ENCODE measurements around the gene KIF16B.

Gene KIF16B

DNA sequence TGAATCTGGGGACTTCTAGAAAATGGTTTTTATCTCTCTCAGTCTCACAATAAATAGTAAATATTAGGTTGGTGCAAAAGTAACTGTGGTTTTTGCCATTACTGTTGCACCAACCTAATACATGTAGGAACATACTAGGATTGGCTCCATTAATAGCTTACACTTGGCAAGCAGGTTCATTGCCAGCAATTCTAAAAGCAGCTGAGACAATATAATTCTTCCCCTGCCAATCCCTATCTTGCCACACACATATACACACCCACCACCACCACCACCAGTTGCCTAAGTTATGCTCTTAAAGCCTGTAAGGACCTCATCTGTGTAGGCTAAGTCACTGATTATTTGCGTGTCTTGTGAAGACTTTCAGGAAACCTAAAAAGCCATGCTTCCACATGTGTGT, 145.1 kb downstream of the KIF16B start:
- no peak for DNase-seq (ENCODE audit: low read depth in 1 of 2, low spot score in 1 of 2)
- TF ChIP-seq, protein P1, sequence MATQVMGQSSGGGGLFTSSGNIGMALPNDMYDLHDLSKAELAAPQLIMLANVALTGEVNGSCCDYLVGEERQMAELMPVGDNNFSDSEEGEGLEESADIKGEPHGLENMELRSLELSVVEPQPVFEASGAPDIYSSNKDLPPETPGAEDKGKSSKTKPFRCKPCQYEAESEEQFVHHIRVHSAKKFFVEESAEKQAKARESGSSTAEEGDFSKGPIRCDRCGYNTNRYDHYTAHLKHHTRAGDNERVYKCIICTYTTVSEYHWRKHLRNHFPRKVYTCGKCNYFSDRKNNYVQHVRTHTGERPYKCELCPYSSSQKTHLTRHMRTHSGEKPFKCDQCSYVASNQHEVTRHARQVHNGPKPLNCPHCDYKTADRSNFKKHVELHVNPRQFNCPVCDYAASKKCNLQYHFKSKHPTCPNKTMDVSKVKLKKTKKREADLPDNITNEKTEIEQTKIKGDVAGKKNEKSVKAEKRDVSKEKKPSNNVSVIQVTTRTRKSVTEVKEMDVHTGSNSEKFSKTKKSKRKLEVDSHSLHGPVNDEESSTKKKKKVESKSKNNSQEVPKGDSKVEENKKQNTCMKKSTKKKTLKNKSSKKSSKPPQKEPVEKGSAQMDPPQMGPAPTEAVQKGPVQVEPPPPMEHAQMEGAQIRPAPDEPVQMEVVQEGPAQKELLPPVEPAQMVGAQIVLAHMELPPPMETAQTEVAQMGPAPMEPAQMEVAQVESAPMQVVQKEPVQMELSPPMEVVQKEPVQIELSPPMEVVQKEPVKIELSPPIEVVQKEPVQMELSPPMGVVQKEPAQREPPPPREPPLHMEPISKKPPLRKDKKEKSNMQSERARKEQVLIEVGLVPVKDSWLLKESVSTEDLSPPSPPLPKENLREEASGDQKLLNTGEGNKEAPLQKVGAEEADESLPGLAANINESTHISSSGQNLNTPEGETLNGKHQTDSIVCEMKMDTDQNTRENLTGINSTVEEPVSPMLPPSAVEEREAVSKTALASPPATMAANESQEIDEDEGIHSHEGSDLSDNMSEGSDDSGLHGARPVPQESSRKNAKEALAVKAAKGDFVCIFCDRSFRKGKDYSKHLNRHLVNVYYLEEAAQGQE (IDR thresholded peaks at IDR 0.05; ENCODE audit: insufficient replicate concordance, low read depth) = no peak
- TF ChIP-seq SPI1 (IDR thresholded peaks at IDR 0.05; ENCODE audit: borderline replicate concordance, low read depth) = no peak
- TF ChIP-seq, protein P2, sequence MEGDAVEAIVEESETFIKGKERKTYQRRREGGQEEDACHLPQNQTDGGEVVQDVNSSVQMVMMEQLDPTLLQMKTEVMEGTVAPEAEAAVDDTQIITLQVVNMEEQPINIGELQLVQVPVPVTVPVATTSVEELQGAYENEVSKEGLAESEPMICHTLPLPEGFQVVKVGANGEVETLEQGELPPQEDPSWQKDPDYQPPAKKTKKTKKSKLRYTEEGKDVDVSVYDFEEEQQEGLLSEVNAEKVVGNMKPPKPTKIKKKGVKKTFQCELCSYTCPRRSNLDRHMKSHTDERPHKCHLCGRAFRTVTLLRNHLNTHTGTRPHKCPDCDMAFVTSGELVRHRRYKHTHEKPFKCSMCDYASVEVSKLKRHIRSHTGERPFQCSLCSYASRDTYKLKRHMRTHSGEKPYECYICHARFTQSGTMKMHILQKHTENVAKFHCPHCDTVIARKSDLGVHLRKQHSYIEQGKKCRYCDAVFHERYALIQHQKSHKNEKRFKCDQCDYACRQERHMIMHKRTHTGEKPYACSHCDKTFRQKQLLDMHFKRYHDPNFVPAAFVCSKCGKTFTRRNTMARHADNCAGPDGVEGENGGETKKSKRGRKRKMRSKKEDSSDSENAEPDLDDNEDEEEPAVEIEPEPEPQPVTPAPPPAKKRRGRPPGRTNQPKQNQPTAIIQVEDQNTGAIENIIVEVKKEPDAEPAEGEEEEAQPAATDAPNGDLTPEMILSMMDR (IDR thresholded peaks at IDR 0.05; ENCODE audit: insufficient read depth, low read length) = no peak
- no peak for TF ChIP-seq GABPA (IDR thresholded peaks at IDR 0.05; ENCODE audit: low read depth)
- TF ChIP-seq POLR2AphosphoS5 (IDR thresholded peaks at IDR 0.05; ENCODE audit: low read depth) = no peak
- H3K27ac ChIP-seq (replicated peaks) = no peak overlapping the region
- H3K4me3 ChIP-seq (replicated peaks; ENCODE audit: insufficient read depth, low read length) = no peak overlapping the region
- no peaks in the 10 kb centered on the region for H3K27me3 ChIP-seq (ENCODE audit: insufficient read depth, poor library complexity, severe bottlenecking)

DNA sequence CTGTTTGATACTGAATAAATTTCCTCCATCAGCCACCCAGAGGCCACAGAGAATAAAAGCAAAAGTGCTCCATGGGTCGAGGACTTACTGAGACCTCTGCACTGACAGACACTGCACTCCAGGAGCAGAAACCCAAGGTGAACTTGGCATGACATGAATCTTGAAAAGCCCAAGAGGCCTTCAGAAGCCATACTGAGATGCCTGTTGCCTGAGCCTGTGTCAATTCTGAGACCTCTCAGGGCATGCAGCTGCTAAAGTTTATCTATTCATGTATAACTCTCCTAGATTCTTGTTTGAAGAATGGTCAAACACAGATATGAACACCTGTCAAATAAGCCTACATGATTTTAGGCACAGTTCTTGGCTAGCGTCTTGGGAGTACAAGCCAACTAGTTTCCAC, 145.7 kb downstream of the KIF16B start:
- no peaks in the 10 kb centered on the region for H3K27me3 ChIP-seq (ENCODE audit: insufficient read depth, poor library complexity, severe bottlenecking)
- no peak overlapping the region for H3K27ac ChIP-seq (replicated peaks)
- no peak for DNase-seq (ENCODE audit: low read depth in 1 of 2, low spot score in 1 of 2)
- H3K4me3 ChIP-seq (replicated peaks; ENCODE audit: insufficient read depth, low read length) = no peak overlapping the region
- TF ChIP-seq, protein P2 (IDR thresholded peaks at IDR 0.05; ENCODE audit: insufficient read depth, low read length) = no peak
- TF ChIP-seq SPI1 (IDR thresholded peaks at IDR 0.05; ENCODE audit: borderline replicate concordance, low read depth) = no peak
- TF ChIP-seq, protein P1 (IDR thresholded peaks at IDR 0.05; ENCODE audit: insufficient replicate concordance, low read depth) = no peak
- no peak for TF ChIP-seq GABPA (IDR thresholded peaks at IDR 0.05; ENCODE audit: low read depth)
- no peak for TF ChIP-seq POLR2AphosphoS5 (IDR thresholded peaks at IDR 0.05; ENCODE audit: low read depth)

DNA sequence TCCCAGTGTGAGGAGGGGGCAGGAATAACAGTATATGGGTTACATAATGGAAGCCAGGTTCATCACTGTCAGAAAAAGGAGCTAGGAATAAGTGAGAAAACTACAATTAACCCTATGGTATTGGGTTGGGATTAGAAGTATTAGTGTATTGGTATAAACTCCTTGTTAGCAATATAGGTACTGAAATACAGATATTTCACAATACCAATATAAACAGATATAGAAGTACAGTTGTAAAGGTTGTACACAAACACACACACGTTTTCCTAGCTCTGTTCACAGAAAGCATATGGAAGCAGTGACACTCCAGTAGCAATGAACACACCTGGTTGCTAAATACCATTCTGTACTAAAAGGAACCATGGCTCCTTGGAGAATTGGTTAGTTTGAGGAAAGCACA, 148.5 kb downstream of the KIF16B start:
- Histone ChIP-seq H3K4me3 (replicated peaks; ENCODE audit: insufficient read depth, low read length) (no peak overlapping the region), H3K27me3 (ENCODE audit: insufficient read depth, poor library complexity, severe bottlenecking) (no peaks in the 10 kb centered on the region), H3K27ac (replicated peaks) (no peak overlapping the region)
- DNase-seq (ENCODE audit: low read depth in 1 of 2, low spot score in 1 of 2) = no peak
- no peak for TF ChIP-seq SPI1 (IDR thresholded peaks at IDR 0.05; ENCODE audit: borderline replicate concordance, low read depth)
- no peak for TF ChIP-seq POLR2AphosphoS5 (IDR thresholded peaks at IDR 0.05; ENCODE audit: low read depth)
- TF ChIP-seq, protein P1 (IDR thresholded peaks at IDR 0.05; ENCODE audit: insufficient replicate concordance, low read depth) = no peak
- TF ChIP-seq, protein P2 (IDR thresholded peaks at IDR 0.05; ENCODE audit: insufficient read depth, low read length) = no peak
- TF ChIP-seq GABPA (IDR thresholded peaks at IDR 0.05; ENCODE audit: low read depth) = no peak
